ENCODE measurements around the gene GPR158.

- TF ChIP-seq ZNF8 (CRISPR knock-in tag; IDR thresholded peaks at IDR 0.05): no peak
- TF ChIP-seq OSR1 (CRISPR knock-in tag; IDR thresholded peaks at IDR 0.05): no peak
- TF ChIP-seq ZFP30 (CRISPR knock-in tag; IDR thresholded peaks at IDR 0.05): no peak
- no peak for TF ChIP-seq GLIS3 (CRISPR knock-in tag; IDR thresholded peaks at IDR 0.05)
- no peak for TF ChIP-seq ZFP3 (CRISPR knock-in tag; IDR thresholded peaks at IDR 0.05)
These were observed 306.7 kb downstream of the GPR158 start for GRCh38 chr10:25481467-25481866.
